Cortex of kidney (tissue), 1 donor: Measurements from ENCODE around the gene PITPNC1.

Experiments
- DNase-seq: peaks from one replicate; lab custom pipeline; 2025; lab: John Stamatoyannopoulos, UW

Gene PITPNC1

GRCh38 chr17:67554634-67555033 lies 177.6 kb downstream of the PITPNC1 start:
- DNase-seq, result no peak

DNA sequence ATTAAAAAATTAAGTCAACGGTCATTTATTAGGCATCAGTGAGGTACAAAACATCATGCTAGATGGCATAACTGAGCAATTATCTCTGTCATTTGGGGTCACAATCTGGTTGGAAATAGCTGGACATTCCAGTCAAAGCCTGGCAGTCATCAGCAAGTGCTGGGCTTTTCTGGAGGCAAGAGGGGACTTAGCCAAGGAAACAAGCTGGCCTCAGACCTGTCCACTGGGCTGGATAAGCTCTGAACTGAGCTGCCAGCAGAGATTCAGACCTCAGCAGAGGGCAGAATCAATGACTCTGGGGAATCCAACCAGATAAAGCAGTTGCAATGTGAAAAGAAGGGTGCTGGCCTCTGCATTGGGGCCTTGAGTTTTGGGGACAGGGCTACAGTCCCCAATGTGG lies 178.8 kb downstream of the PITPNC1 start:
- no peak for DNase-seq

GRCh38 chr17:67557052-67557845 lies 180.2 kb downstream of the PITPNC1 start:
- no peak for DNase-seq

DNA sequence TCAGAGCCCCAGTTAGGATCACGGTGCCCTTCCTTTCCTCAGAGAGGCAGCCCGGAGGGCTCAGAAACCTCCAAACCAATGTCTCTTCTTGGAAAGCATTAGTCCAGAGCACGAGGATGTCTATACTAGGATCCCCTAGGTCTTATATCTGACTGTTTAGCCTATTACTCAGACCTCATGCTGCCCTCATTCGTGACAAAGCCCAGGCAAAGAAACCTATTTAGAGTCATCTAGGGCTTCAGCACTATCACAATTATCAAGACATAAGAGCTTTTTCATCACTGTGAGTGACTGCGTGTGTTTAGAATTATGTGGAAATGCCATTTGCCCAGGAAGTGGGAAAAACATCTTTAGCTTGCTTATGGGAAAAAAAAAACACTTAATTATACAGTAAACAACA lies 180.8 kb downstream of the PITPNC1 start:
- DNase-seq, result no peak

DNA sequence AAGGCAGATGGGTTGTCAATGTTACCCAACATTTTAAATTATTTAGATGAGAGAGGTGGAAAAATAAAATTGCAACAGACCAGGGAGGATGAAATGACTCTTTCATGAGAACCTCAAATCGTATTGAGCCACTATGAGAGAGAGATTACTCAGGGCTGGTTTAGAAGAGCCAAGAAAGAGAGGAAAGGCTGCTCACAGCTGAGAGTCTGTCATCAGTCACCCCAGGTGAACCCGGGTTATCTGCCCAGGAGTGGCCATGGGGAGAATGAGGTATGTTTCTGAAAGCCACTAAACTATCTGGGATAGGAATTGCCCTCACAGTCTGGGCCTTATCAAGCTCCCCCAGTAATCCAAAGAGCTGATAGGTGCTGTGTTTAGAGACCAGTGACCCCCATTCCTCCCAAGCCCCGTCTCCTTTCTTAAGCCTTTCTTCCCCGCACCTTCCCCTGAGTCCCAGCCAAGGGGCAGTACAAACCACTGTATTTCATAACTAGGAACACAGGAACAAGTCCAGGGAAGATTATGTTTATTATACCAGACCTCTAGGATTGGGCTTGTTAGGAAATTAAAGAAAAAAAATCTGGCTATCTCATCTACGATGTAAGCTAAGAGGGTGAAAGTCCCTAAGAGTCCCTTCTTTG lies 181.8 kb downstream of the PITPNC1 start:
- DNase-seq, result no peak

GRCh38 chr17:67559381-67559966 lies 182.4 kb downstream of the PITPNC1 start:
- DNase-seq, result no peak

DNA sequence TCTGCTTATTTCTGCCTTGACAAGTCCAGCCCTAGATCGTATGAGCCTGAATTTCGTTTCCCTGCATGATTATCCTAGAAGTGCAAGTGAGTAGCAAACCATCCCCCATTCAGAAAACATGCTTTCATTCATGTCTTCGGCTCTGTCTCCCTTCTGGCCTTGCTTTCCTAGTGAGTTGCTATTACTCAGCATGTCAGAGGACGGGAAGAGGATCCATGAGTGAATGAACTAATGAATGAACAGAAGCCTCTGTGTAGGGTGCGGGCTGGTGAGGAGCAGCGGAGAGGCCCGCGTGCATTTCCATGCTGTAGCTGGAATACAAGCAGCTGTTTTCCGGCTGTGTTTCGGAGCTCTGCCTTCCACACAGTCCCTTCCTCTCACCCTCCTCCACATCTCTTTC lies 184.9 kb downstream of the PITPNC1 start:
- DNase-seq, result no peak

DNA sequence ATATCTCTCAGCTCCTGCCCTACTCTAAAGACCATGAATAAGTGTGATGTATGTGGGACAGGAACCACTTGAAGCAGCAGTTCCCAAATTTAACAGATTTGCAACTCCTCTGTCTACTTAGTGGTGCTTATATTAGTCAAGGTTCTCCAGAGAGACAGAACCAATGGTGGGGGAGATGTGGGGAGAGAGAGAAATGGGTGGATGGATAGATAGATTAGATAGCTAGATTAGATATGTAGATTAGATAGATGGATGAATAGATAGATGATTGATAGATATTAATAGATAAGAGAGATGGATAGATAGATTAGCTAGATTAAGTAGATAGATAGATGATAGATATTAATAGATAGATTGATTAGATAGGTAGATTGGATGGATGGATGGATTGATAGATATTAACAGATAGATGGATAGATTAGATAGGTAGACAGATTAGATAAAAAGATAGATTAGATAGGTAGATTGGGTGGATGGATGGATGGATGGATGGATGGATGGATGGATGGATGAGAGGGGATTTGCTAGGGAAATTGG lies 186.7 kb downstream of the PITPNC1 start:
- DNase-seq, result no peak

GRCh38 chr17:67565068-67565467 lies 188.0 kb downstream of the PITPNC1 start:
- no peak for DNase-seq

DNA sequence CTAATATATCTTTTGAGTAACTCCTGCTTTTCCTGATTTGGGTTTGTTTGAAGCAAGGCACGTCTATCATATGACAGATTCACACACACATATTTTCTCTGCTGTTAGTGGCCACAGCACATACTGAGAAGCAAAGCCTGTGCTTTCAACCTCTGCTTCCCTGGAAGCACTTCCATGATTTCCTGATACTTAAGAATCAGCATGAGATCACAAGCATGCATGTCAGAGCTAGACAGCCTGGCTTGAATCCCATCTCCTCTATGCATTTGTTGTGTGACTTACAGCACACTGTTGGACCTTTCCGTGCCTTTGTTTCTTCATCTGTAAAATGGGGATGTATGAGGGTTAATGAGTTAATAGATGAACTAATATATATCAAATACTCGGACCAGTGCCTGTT lies 189.6 kb downstream of the PITPNC1 start:
- DNase-seq, result no peak

GRCh38 chr17:67569015-67569451 lies 192.0 kb downstream of the PITPNC1 start:
- DNase-seq, result no peak

DNA sequence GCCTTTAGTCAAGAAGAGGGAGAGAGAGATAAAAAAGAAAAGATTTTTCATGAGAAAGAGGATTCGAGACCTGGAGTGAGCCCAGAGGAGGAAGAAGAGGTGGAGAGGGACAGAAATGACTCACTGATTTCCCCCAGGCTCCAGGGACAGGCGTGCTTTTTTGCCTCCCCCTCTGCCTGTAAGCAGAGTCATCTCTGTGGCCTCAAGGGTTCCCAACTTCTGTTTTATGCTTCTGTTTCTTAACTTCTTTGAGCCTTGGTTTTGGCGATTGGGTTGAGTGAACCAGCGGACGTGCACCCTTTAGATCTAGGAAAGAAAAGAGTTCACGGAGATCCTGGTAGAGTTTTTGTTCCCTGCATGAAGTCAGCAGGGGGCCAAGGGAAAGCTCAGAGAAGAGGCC lies 192.8 kb downstream of the PITPNC1 start:
- DNase-seq, result no peak

- DNase-seq, result no peak
These were observed 193.7 kb downstream of the PITPNC1 start for GRCh38 chr17:67570797-67571196.

GRCh38 chr17:67571478-67571877 lies 194.4 kb downstream of the PITPNC1 start:
- no peak for DNase-seq

GRCh38 chr17:67573987-67574657 lies 197.0 kb downstream of the PITPNC1 start:
- DNase-seq, result no peak

DNA sequence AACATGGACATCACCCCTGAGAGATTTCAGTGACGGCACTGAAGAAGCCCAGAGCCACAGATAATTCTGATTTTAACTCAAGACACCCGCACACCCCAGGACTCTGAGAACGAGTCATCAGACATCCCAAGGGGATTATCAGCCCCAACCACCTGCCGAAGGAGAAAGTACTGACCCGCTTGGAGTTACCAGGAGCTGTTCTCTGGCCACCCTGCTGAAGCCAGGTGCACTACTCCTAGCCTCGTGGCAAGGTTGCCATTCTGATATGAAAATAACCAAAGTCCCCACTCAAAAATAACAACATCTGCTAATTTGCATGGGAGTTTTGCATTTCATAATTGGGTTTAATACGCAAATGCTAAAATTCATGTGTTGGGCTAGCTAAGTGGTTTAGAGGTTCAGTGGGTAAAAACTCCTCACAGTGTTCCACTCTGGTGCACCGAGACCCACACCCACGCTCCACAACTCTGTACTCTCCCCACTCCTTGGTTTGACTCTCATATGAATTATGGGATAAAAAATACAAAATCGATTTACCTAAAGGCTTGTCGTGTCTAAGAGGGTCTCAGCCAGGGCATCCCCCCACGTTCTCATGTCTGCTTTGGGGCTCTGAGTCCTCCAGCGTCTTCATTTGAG lies 197.7 kb downstream of the PITPNC1 start:
- no peak for DNase-seq

DNA sequence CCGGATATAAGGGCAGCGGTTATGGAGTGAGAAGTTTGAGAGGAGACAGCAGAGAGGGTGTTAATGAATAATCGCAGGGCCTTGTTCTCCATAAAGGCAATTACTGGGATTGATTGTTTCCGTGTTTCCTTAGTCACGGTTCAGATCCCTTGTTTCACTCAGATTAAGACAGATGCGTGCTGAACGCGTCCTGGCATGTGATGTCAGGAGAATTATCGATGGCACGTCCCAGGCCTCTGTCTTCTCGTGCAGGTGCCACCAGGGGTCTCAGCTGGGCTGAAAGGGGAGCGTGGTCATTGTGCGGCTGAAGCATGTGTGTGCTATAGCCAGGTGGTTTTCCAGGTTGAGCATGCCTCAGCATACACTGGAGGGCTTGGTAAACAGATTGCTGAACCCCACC lies 198.2 kb downstream of the PITPNC1 start:
- no peak for DNase-seq

DNA sequence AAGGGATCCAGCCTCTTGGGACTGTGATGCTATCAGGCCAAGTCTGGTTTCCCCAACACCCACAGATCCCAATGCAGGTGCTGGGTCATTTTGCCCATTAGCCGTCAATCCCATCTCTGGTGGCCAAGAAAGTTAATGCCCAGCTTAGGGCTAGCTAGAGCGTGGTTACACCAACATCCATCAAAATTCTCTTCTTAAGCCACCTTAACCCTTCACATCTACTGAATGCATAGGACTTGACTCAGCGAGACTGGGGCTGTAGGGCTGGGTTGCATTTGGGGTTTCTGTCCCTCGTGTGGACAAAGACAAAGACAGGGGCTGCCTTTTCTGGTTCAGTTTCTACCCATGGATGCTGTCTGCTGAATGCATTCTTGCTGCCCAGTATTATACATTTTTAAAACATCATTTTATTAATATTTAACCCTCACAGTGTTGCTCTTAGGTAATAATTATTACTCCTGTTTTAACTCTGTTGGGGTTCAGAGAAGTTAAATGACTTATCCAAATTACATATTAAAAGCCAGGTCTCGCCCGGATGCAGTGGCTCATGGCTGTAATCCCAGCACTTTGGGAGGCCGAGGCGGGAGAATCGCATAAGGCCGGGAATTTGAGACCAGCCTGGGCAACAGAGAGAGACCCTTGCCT lies 199.5 kb downstream of the PITPNC1 start:
- DNase-seq, result no peak

- no peak for DNase-seq
These were observed 200.5 kb downstream of the PITPNC1 start for GRCh38 chr17:67577429-67578141.

DNA sequence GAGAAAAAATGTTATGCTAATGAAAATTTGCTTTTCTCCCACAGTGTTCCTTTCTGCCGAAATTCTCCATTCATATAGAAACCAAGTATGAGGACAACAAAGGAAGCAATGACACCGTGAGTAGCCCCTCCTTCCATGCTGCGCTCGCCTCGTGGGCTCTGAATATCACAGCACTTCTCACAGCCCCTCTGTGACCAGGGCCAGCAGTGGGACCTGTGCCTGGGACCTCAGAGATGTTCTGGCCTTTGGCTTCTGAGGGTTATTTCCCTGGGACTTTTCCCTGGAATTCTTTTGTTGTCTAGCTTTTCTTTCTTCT lies 201.0 kb downstream of the PITPNC1 start:
- DNase-seq, result no peak
